Measurements from ENCODE around the gene KYNU.

DNA sequence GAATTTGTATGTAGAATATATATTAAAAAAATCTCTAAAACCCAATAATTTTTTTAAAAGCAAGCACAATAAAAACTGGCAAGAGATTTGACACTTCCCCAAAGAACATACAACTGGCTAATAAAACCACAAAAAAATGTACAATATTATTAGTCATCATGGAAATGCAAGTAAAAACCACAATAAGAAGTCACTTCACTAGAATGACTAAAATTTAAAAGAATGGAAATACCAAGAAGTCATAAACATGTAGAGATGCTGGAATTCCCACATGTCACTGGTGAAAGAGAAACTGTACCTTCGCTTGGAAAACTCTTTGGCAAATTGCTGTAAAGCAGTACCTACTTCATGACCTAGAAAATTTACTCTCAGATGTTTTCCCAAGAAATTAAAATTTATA lies 43.4 kb upstream of the KYNU start:
- TF ChIP-seq, protein P1, sequence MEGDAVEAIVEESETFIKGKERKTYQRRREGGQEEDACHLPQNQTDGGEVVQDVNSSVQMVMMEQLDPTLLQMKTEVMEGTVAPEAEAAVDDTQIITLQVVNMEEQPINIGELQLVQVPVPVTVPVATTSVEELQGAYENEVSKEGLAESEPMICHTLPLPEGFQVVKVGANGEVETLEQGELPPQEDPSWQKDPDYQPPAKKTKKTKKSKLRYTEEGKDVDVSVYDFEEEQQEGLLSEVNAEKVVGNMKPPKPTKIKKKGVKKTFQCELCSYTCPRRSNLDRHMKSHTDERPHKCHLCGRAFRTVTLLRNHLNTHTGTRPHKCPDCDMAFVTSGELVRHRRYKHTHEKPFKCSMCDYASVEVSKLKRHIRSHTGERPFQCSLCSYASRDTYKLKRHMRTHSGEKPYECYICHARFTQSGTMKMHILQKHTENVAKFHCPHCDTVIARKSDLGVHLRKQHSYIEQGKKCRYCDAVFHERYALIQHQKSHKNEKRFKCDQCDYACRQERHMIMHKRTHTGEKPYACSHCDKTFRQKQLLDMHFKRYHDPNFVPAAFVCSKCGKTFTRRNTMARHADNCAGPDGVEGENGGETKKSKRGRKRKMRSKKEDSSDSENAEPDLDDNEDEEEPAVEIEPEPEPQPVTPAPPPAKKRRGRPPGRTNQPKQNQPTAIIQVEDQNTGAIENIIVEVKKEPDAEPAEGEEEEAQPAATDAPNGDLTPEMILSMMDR (IDR thresholded peaks at IDR 0.05) = no peak
- TF ChIP-seq EP300 (IDR thresholded peaks at IDR 0.05) = no peak
- no peak for TF ChIP-seq POLR2AphosphoS5 (IDR thresholded peaks at IDR 0.05)
